HG03103 (cell line): ENCODE results near the gene AAR2.

Experiments
- ATAC-seq: cut with Tn5 transposase; IDR thresholded peaks from one replicate; pipeline ENCODE4 v1.9.1; 2021; ENCODE audit warnings: low read depth; ENCODE audit not compliant: unreplicated experiment

Gene AAR2

DNA sequence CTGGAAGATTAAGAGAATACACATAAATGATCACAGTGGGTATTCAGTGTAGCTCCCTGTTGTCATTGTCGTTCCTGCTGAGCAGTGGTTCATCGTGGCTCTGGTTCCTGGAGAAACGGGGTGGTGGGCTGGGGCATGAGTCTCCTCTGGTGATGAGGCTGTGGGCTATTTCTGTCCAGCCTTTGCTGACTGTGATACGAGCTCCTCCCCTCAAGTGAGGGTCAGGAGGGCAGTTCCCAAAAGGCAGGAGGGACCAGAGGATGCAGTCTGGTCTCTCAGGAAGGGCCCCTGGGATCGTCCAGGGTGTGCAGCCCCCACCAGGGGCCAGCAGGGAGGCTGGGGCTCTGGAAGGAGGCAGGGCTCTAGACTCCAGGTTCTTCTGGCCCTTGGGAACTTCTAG, 38.7 kb downstream of the AAR2 start:
- no peak for ATAC-seq

DNA sequence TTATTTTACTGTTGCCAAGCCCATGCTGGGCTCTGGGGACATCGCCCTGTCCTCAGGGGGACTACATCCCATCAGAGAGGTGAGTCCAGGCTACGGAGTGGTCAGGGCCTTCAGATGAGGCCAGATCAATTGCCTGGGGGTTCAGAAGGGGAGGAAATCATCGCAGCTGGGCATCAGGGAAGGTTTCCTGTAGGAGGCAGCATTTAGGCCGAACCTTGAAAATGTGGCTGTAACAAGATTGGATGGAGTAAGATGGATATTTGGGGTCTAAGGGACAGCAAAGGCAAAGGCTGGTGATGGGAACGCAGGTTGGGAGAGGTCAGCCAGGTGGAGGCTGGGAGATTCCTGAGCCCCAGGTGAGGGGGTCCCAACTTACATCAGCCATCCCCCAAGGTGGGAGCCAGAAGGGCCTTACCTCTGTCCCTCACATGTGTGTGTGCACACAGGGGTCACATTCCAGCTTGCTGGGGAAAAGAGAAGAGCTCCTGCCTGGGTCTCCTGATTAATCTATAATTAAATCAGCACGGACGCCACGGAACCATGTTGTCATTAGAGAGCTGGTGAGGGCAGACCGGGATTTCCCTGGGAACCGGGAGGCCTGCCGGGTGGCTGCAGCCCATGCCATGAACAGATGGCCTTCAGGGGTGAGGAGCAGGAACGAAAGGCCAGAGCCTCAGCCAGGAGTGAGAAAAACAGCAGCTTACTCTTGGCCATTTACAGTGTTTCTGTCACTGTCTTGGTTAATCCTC, 39.3 kb downstream of the AAR2 start:
- no peak for ATAC-seq

DNA sequence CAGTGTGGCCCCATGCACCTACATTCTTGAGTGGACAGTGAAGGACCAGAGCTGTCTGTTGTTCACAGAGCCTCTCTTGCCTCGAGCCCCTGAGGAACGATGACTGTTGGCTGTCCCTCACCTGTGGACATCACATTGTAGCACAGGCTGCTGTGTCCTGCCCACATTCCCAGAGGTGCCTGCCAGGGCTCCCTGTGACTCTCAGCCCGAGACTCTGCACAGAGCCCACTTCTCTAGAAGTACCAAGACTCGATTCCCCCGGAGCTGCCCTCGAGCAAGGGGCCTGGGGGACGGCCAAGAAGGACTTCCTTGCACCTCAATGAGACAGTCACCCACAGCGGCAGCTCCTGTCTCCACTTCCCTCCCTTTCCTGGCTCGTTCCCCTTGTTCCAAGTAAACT, 41.3 kb downstream of the AAR2 start:
- no peak for ATAC-seq

DNA sequence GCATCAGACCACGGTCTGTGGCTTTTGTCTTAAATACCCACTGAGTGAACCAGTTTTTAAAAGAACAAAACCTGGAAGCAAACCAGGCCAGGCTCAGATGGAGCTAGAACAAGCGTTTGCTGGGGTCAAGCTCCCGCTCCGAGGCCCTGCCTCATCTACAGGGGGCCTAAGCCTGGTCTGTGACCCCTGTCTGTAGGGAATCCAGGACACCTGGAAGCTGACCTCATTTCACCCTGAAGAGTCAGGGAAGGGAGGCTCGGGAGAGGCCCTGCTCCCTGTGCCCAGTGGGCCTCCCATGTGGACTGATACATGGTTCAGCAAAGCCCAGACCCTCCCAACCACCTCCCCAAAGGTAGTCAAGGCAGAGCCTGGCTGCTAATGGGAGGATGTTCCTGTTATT, 43.1 kb downstream of the AAR2 start:
- ATAC-seq: no peak

DNA sequence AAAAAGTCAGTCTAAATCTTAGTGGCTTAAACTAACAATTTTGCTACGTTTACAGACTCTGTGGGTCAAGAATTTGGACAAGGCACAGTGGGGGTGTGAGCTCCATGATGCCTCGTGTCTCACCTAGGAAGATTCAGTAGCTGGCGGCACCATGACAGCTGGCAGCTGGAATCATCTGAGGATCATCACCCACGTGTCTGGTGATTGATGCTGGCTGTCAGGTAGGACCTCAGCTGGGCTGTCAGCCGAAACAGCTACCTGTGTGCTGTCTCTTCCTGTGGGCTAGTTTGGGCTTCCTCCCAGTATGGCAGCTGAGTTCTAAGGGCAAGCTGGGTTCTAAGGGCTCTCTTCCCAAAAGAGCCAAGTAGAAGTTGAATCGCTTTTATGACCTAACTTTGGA, 43.5 kb downstream of the AAR2 start:
- no peak for ATAC-seq

DNA sequence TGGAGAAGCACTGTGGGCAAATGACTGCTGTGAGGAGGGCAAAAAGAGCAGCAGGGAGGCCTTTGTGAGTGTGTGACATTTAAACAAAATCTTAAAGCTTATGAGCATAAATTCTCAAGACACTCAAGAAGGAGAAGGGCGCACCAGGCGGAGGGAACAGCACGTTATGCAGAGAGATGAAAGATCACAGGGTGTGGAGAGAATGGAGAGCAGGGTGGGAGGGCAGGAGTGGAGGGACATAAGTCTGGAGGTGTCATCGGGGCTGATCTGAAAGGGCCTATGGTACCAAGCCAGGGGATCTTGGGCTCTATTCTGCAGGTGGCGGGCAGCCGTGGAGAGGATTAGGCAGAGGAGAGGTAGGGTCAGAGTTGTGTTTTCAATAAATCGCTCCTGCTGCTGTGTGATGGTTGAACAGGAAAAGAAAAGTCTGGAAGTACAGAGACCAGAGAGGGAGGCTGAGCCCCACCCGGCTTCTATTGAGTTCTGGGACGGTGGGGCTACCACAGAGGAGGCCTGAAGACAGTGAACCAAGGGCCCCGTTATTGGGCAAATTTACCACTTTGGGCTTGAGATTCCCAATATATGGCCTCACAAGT, 45.6 kb downstream of the AAR2 start:
- no peak for ATAC-seq

DNA sequence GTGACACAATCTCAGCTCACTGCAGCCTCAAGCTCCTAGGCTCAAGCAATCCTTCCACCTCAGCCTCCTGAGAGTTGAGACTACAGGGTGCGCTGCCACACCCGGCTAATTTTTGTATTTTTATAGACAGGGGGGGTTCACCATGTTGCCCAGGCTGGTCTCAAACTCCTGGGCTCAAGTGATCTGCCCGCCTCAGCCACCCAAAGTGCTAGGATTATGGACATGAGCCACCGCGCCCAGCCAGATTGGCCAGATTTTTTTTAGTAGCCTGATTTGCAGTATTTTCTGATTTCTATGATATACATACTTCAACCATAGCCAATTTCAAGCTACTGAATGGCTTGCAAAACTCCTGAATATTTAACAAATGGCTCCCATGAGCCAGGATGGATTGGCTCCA, 48.5 kb downstream of the AAR2 start:
- no peak for ATAC-seq

DNA sequence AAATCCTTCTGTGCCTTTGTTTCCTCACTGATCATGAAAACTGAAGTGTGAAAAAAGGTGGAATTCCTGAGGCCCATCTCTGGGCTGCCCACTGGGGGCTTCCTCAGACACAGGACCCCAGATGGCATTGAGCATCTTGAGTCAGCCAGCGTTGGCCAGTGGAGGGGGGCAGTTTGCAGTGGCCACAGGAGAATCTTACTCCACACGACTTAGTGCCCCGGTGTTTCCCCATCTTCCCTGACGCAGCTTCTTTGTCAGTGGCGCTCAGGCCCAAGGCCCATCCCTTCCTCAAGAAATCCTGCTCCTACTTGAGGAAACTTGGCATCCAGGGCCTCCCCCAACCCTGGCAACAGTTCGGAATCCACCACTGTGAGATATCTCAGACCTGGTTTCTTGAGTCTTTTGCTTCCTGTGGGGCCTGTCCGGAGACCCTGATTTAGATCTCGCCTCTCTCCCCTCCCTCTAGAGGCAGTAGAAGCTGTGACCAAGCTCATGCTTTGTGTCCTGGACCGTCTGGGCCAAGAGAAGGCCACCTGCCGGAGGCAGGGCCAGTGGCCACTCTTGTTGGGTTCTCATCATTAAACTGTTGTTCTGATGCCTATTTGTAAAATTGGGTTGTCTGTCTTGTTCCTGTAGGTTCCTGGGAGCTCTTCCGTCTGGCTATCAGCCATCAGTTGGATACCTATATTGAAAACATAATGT, 49.6 kb downstream of the AAR2 start:
- ATAC-seq: no peak

DNA sequence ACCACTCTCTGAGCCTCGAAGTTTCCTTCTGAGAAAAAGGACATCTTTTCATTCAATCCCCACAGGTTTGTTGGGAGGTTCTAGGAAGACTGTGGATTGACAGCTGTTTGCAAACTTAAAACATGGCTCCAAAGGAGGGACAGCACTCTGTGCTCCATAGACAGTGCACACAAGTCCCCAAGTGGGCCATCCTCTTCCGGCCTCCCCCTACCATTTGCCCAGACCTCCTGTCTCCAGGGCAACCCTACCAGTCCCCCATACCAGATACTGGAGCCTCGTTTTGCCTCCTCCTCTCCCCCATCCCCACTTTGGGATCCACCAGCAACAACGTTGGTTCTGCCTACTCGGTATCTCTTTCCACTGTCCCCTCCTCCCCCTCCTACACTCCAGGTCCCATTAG, 61.4 kb downstream of the AAR2 start:
- no peak for ATAC-seq

DNA sequence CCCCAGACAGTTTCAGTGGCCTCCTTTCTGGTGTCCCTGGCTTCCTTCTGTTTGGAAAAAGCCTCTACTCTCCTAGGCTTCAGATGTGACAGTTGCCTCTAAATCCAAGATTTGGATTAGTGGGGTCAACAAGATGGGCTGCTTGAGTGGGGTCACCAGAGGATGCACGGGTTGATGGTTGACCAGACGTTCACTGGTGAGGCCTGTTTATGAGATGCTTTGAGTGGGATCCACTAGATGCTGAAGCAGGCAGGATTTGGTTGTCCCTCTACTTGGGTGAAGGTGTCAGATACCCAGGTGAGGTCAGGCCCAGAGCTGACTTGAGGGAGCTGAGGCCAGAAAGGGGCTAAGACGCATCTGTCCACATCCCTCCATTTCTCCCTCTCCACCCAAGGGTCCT, 61.8 kb downstream of the AAR2 start:
- ATAC-seq: no peak

DNA sequence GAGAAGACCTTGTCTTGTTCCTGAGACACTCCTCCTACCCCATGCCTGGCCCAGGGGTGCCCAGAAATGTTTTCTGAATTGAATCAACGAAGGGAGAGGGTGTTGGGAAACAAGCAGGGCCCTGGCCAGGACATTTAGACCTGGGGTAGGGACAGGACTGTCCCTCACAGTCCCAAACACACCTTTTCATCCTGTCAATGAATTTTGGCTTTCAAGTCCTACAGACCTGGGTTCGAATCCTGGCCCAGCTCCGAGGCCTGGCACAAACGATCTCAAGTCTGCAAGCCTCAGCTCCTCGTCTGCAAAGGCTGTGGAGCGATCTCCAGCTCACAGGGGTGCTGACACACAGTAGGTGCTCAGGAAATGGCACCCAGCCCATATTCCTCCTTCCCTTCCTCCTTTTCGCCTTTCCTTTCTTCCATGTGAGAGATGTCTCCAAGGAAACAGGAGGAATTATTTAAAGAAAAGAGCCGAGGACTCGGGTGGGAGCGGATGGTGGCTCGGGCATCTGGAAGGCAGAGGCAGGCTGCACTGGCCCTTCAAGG, 62.6 kb downstream of the AAR2 start:
- ATAC-seq: no peak

DNA sequence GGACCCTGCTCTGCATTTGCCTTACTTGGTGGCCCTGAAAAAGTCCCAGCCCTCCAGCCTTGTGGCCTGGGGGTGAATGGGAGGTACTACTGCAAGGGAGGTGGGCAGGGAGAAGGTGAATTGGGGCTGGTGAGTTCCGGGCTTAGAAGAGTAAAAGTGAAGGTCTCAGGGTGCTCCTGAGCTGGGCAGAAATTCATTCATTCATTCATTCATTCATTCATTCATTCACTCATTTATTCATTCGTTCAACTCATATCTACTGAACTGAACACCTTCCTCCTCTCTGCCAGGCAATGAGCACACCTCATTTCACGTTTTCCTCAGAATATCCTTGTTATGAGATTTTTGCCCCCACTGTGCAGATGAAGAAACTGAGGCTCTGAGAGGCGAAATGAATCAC, 63.2 kb downstream of the AAR2 start:
- no peak for ATAC-seq

DNA sequence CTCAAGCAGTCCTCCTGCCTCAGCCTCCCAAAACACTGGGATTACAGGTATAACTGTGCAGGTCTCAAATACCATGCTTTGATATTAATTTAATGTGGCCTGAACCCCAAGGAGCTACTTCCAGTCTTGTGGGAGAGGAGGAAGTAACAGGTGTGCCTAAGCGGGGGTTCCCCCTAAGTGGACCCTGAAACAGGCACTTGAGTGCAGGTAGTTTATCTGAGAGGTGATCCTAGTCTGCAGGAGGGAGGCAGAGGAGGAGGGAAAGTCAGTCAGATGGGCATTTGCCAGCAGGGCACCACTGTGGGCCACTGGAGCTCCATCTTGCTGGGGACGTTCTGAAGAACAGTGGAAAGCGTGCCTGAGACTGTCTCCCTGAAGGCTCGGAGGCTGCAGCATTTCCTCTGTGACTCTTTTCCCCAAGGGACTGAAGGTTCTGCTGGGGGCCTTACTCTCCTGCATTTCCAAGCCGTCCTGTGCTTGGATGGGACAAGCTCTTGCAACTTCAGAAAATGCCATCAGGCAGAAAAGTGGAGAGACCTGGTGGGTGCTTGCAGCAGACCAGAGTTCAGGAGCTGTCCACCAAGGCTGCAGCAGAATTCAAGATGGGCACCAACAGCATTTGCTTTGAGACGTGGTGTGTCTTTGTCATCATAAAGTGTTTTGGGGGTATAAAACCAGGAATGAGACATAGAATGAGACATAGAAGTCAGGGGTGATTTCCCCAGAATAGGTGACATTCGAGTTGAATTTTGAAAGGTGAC, 65.3 kb downstream of the AAR2 start:
- ATAC-seq: no peak

DNA sequence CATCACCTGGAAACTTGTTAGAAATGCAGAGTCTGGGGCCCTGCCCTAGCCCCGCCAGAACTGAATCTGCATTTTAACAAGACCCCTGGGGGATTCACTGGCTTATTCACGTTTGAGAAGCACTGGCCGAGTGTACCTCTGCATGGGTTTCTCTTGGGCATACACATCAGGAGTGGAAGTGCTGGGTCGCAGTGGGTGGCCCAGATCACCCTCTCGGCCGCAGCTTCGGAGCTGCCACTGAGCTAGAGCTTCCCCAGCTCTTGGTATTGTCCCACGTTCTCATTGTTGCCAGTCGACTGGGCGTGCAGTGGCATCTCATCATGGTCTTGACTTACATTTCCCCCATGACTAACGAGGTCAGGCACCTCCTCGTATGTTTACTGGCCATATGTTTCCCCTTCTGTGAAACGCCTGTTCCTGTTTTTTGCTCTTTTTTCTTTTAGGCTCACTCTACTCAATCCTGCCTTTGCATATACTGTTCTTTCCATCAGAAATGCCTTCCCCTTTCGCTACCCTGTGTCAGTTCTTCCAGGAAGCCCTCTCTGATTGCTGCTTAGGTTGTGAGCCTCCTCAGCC, 66.8 kb downstream of the AAR2 start:
- no peak for ATAC-seq

DNA sequence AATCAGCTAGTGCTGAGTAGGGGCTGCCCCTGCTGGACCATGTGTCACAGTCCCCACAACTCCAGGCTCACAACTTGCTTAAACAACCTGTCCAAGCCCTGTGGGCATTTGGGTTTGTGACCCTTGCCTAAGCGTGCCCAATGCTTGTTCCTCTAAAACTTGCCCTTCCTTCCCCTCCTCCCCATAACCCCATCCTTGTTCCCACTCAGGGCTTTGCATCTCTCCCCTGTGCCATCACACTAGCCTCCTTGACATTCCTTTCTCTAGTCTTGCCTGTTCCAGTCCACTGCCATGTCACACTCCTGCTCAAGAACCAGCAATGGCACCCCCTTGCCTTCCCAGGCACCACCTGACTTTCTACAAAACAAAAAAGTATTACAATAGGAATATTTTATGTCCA, 67.6 kb downstream of the AAR2 start:
- no peak for ATAC-seq

DNA sequence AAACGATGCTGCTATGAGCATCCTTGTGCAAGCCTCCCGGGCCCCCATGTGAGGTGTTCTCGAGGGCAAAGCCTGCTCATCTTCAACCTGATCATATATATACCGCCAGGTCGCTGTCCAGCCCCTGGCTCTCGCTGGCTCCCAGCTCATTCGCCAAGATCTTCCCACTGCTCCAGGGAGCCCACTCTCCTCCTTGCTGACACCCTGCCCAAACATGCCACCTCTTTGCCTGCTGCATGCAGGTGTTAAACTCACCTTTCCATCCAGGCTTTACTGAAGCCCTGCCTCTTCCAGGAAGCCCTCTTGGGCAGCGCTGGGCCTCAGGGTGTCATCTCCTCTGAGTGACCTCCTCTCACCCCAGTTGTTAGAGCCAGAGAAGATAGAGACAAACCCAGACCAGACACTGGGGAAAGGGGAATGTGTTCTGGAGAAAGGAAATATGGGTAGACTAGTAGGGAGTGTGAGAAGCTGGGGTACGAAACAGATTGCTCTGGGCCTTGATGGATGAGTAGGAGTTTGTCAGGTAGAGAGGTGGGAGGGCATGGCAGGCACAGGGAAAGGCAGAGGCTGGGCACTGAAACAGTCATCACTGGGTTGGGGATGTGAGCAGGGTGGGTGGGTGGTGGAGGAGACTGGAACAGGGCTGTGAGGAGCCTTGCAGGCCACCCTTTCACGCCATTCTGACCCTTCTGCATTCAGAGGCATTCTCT, 68.7 kb downstream of the AAR2 start:
- no peak for ATAC-seq

DNA sequence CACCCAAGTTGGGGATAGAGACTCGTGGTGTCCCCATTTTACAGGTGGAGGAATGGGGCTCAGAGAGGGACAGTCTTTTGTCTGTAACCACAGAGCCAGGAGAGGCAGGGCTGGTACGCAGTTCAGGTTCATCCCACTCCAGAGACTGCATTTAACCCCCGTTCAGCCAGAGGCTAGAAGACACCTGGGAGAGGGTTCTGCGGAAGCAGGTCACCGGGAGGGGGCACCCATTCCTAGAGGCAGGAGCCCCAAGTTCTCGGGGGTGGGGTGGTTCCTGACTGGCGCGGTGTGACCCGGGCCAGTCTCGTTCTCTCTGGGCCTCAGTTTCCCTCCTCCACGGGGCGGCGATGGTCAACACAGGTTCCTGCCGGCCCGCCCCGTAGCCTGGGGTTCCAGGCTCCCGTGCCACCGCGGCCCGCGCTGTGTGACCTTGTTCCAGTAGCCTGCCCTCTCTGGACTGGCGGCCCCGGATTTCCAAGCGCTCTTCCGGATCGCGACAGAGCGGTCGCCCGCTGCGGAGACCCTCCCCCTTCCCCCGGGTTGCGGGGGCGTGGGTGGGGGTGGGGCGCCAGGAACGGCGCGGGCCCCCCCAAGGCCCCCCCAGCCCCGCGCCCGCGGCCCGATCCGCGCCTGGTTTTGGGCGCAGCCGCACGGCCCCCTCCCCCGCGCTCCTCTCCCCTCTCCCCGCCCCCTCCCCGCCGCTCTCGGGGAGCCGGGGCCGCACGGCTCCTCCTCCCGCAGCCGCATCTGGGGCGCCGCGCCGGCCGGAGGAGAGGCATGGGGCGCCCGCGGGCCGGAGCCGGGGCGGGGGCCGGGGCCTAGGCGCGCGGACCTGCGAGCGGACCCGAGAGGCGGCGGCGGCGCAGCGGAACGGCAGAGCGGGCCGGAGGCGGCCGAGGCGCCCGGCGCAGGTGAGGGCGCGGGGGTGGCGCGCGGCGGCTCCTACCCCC, 69.6 kb downstream of the AAR2 start, which contains the start of gene DLGAP4:
Gene DLGAP4 (plus strand): TSS at position 738 of the 950 bp plus-strand sequence. CDS start 125,379 bp downstream, outside the sequence.
- ATAC-seq: no peak
